ENCODE measurements around the gene RFWD3. TPM values are rescaled to one million over a fixed set of nuclear protein-coding genes. Genes with fewer than 3 reads are reported as not detected.

RFWD3 gene
- total RNA-seq, 1 donor from 2014 or later: 48.4 TPM

GRCh38 chr16:74626741-74627416, 39.8 kb downstream of the RFWD3 start:
- TF ChIP-seq CTCF (IDR thresholded peaks at IDR 0.05; ENCODE audit: unreplicated experiment): no peak
- no peaks in the 10 kb centered on the region for H3K4me1 Mint-ChIP-seq (ENCODE audit: low read depth)

GRCh38 chr16:74625500-74626350, 41.0 kb downstream of the RFWD3 start:
- no peaks in the 10 kb centered on the region for H3K27me3 Mint-ChIP-seq
- H3K36me3 Mint-ChIP-seq (ENCODE audit: insufficient read depth): peaks cover 30% of the 10 kb centered on the region
- no peaks in the 10 kb centered on the region for H3K9me3 Mint-ChIP-seq (ENCODE audit: low read depth)
- H3K4me3 Mint-ChIP-seq (ENCODE audit: low read depth): no peak overlapping the region
- no peak for DNase-seq (ENCODE audit: low spot score, unreplicated experiment)
- TF ChIP-seq CTCF (IDR thresholded peaks at IDR 0.05; ENCODE audit: unreplicated experiment): no peak
- no peaks in the 10 kb centered on the region for H3K4me1 Mint-ChIP-seq (ENCODE audit: low read depth)
- H3K27ac Mint-ChIP-seq: peak overlapping the region; percentile 91

More at GRCh38 chr16:74626741-74627416, 39.8 kb downstream of the RFWD3 start:
- Mint-ChIP-seq H3K36me3 (ENCODE audit: insufficient read depth) (peaks cover 25% of the 10 kb centered on the region), H3K27me3 (no peaks in the 10 kb centered on the region), H3K4me3 (ENCODE audit: low read depth) (no peak overlapping the region), H3K9me3 (ENCODE audit: low read depth) (no peaks in the 10 kb centered on the region), H3K27ac (no peak overlapping the region)
- DNase-seq (ENCODE audit: low spot score, unreplicated experiment): no peak

- Mint-ChIP-seq H3K9me3 (ENCODE audit: low read depth) (no peaks in the 10 kb centered on the region), H3K4me3 (ENCODE audit: low read depth) (no peak overlapping the region), H3K27ac (no peak overlapping the region), H3K36me3 (ENCODE audit: insufficient read depth) (peaks cover 25% of the 10 kb centered on the region), H3K27me3 (no peaks in the 10 kb centered on the region), H3K4me1 (ENCODE audit: low read depth) (no peaks in the 10 kb centered on the region)
- DNase-seq (ENCODE audit: low spot score, unreplicated experiment): no peak
- no peak for TF ChIP-seq CTCF (IDR thresholded peaks at IDR 0.05; ENCODE audit: unreplicated experiment)
These were observed 42.8 kb downstream of the RFWD3 start for GRCh38 chr16:74623839-74624235.

- Mint-ChIP-seq H3K4me3 (ENCODE audit: low read depth) (no peak overlapping the region), H3K27ac (no peak overlapping the region), H3K36me3 (ENCODE audit: insufficient read depth) (peaks cover 22% of the 10 kb centered on the region), H3K9me3 (ENCODE audit: low read depth) (no peaks in the 10 kb centered on the region), H3K4me1 (ENCODE audit: low read depth) (no peaks in the 10 kb centered on the region), H3K27me3 (no peaks in the 10 kb centered on the region)
- no peak for DNase-seq (ENCODE audit: low spot score, unreplicated experiment)
- TF ChIP-seq CTCF (IDR thresholded peaks at IDR 0.05; ENCODE audit: unreplicated experiment): peak; percentile 64
These were observed 43.4 kb downstream of the RFWD3 start for GRCh38 chr16:74623214-74623838.

- TF ChIP-seq CTCF (IDR thresholded peaks at IDR 0.05; ENCODE audit: unreplicated experiment): no peak
- Mint-ChIP-seq H3K4me1 (ENCODE audit: low read depth) (no peaks in the 10 kb centered on the region), H3K27ac (no peak overlapping the region), H3K27me3 (no peaks in the 10 kb centered on the region), H3K9me3 (ENCODE audit: low read depth) (no peaks in the 10 kb centered on the region), H3K36me3 (ENCODE audit: insufficient read depth) (peaks cover 16% of the 10 kb centered on the region), H3K4me3 (ENCODE audit: low read depth) (no peak overlapping the region)
- no peak for DNase-seq (ENCODE audit: low spot score, unreplicated experiment)
These were observed 44.7 kb downstream of the RFWD3 start for GRCh38 chr16:74622005-74622404.

Data from progenitor cell of endocrine pancreas (in vitro differentiated cells).